Measurements from ENCODE around the gene MAS1.
"Not testable (repeated sequence)": the region's sequence is repeated elsewhere in the genome, so short reads cannot be mapped to it uniquely, and the experiment has no call there.

GRCh38 chr6:159924150-159924549 lies 33.4 kb downstream of the MAS1 start:
- TF ChIP-seq, protein P1, sequence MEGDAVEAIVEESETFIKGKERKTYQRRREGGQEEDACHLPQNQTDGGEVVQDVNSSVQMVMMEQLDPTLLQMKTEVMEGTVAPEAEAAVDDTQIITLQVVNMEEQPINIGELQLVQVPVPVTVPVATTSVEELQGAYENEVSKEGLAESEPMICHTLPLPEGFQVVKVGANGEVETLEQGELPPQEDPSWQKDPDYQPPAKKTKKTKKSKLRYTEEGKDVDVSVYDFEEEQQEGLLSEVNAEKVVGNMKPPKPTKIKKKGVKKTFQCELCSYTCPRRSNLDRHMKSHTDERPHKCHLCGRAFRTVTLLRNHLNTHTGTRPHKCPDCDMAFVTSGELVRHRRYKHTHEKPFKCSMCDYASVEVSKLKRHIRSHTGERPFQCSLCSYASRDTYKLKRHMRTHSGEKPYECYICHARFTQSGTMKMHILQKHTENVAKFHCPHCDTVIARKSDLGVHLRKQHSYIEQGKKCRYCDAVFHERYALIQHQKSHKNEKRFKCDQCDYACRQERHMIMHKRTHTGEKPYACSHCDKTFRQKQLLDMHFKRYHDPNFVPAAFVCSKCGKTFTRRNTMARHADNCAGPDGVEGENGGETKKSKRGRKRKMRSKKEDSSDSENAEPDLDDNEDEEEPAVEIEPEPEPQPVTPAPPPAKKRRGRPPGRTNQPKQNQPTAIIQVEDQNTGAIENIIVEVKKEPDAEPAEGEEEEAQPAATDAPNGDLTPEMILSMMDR (conservative IDR thresholded peaks at IDR 0.05; ENCODE audit: low read depth, low read length): not testable (repeated sequence)
- not testable (repeated sequence) for TF ChIP-seq EZH2 (IDR thresholded peaks at IDR 0.05; ENCODE audit: borderline replicate concordance, low read depth, low read length, poor library complexity, severe bottlenecking)

Measured in A673 (cell line).